Fibroblast of villous mesenchyme (primary cell): ENCODE measurements around the gene GET3. TPM values are rescaled to one million over a fixed set of nuclear protein-coding genes. Genes with fewer than 3 reads are reported as not detected.

Experiments used
- DNase-seq: peaks from one replicate; pipeline ENCODE4 v3.0.0-alpha.2; 2010; ENCODE audit warnings: low read depth
- H3K4me3 ChIP-seq: 2 replicates; pipeline ENCODE4 v1.5.1; 2011; ENCODE audit warnings: low read depth, mild to moderate bottlenecking, low read length
- CTCF ChIP-seq: IDR thresholded peaks from 2 replicates; pipeline ENCODE4 v1.5.1; 2012; ENCODE audit warnings: low read depth, mild to moderate bottlenecking, low read length; ENCODE audit not compliant: insufficient read depth
- total RNA-seq: library from RNA; depleted of rRNA; stranded (reverse); fragments of >200 nt; gene quantifications from 2 replicates; pipeline ENCODE4 v1.2.3, GENCODE V29; 2012

GET3 gene
- total RNA-seq, 1 donor: 82.5 TPM

GRCh38 chr19:12792051-12792852 lies 55.0 kb downstream of the GET3 start:
- DNase-seq: peak; percentile 55
- no peak for TF ChIP-seq CTCF
- peak overlapping the region; percentile 77 for H3K4me3 ChIP-seq

DNA sequence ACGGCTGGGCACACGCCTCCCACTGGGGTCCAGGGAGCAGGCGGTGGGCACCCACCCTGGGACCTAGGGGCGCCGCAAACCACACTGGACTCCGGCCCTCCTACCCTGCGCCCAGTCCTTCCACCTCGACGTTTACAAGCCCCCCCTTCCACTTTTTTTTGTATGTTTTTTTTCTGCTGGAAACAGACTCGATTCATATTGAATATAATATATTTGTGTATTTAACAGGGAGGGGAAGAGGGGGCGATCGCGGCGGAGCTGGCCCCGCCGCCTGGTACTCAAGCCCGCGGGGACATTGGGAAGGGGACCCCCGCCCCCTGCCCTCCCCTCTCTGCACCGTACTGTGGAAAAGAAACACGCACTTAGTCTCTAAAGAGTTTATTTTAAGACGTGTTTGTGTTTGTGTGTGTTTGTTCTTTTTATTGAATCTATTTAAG lies 55.6 kb downstream of the GET3 start:
- H3K4me3 ChIP-seq: peak overlapping the region; percentile 77
- no peak for TF ChIP-seq CTCF
- DNase-seq: no peak

GRCh38 chr19:12793290-12794195 lies 56.2 kb downstream of the GET3 start:
- DNase-seq: peak; percentile 95
- peak overlapping the region; percentile 77 for H3K4me3 ChIP-seq
- TF ChIP-seq CTCF: no peak

GRCh38 chr19:12794196-12794941 lies 57.1 kb downstream of the GET3 start:
- TF ChIP-seq CTCF: no peak
- H3K4me3 ChIP-seq: peak overlapping the region; percentile 77
- DNase-seq: peak; percentile 76

GRCh38 chr19:12794971-12795381 lies 57.7 kb downstream of the GET3 start:
- no peak for TF ChIP-seq CTCF
- no peak for DNase-seq
- H3K4me3 ChIP-seq: no peak overlapping the region

- no peak overlapping the region for H3K4me3 ChIP-seq
- peak; percentile 96 for TF ChIP-seq CTCF
- peak; percentile 84 for DNase-seq
Measured at GRCh38 chr19:12796146-12797071, 59.1 kb downstream of the GET3 start.
